IPS-15b (cell line): Measurements from ENCODE around the gene GPATCH2L.

Source experiments
- H3K27me3 ChIP-seq: one replicate; pipeline ENCODE4 v1.6.1; 2013; ENCODE audit warnings: low read length; ENCODE audit not compliant: control insufficient read depth, insufficient read depth
- H3K36me3 ChIP-seq: one replicate; pipeline ENCODE4 v1.6.1; 2013; ENCODE audit warnings: low read length; ENCODE audit not compliant: control insufficient read depth, insufficient read depth
- H3K4me1 ChIP-seq: one replicate; pipeline ENCODE4 v1.6.1; 2013; ENCODE audit warnings: mild to moderate bottlenecking, low read length; ENCODE audit not compliant: control insufficient read depth, insufficient read depth
- H3K4me3 ChIP-seq: one replicate; pipeline ENCODE4 v1.5.1; 2013; ENCODE audit warnings: low read depth, low read length
- H3K9ac ChIP-seq: one replicate; pipeline ENCODE4 v1.6.1; 2013; ENCODE audit warnings: low read depth, mild to moderate bottlenecking, low read length
- H3K9me3 ChIP-seq: one replicate; pipeline ENCODE4 v1.6.1; 2013; ENCODE audit warnings: mild to moderate bottlenecking, low read length; ENCODE audit not compliant: control insufficient read depth, insufficient read depth

The GPATCH2L gene

GRCh38 chr14:76151398-76152332 lies at the start of gene GPATCH2L:
Gene GPATCH2L (plus strand): TSS chr14:76151922. CDS start chr14:76154364, 2,442 bp downstream.
- Histone ChIP-seq H3K9me3 (no peaks in the 10 kb centered on the region), H3K4me3 (peak within 1 kb of the TSS; percentile 93), H3K9ac (peak within 1 kb of the TSS; percentile 84), H3K27me3 (peaks cover 12% of the 10 kb centered on the region), H3K36me3 (peaks cover 9% of the 10 kb centered on the region), H3K4me1 (peaks cover 15% of the 10 kb centered on the region)

GRCh38 chr14:76104802-76105355 lies 46.8 kb upstream of the GPATCH2L start:
- Histone ChIP-seq H3K9me3 (no peaks in the 10 kb centered on the region), H3K9ac (no peak overlapping the region), H3K4me3 (no peak overlapping the region), H3K27me3 (no peaks in the 10 kb centered on the region), H3K4me1 (no peaks in the 10 kb centered on the region), H3K36me3 (no peaks in the 10 kb centered on the region)

- H3K27me3 ChIP-seq = no peaks in the 10 kb centered on the region
- H3K4me1 ChIP-seq = no peaks in the 10 kb centered on the region
- no peaks in the 10 kb centered on the region for H3K36me3 ChIP-seq
- no peaks in the 10 kb centered on the region for H3K9me3 ChIP-seq
- H3K9ac ChIP-seq = no peak overlapping the region
- no peak overlapping the region for H3K4me3 ChIP-seq
These were observed 45.5 kb upstream of the GPATCH2L start for GRCh38 chr14:76106188-76106587.

- no peaks in the 10 kb centered on the region for H3K36me3 ChIP-seq
- H3K27me3 ChIP-seq = no peaks in the 10 kb centered on the region
- peaks cover 15% of the 10 kb centered on the region for H3K4me1 ChIP-seq
- H3K9ac ChIP-seq = no peak overlapping the region
- H3K4me3 ChIP-seq = no peak overlapping the region
- no peaks in the 10 kb centered on the region for H3K9me3 ChIP-seq
These were observed 42.4 kb upstream of the GPATCH2L start for GRCh38 chr14:76109087-76109880.

- Histone ChIP-seq H3K27me3 (no peaks in the 10 kb centered on the region), H3K9me3 (no peaks in the 10 kb centered on the region), H3K9ac (peak overlapping the region; percentile 5), H3K36me3 (no peaks in the 10 kb centered on the region), H3K4me1 (peaks cover 30% of the 10 kb centered on the region), H3K4me3 (peak overlapping the region; percentile 30)
These were observed 38.7 kb upstream of the GPATCH2L start for GRCh38 chr14:76112889-76113624.

GRCh38 chr14:76113691-76114090 lies 38.0 kb upstream of the GPATCH2L start:
- H3K4me3 ChIP-seq = peak overlapping the region; percentile 30
- H3K9me3 ChIP-seq = no peaks in the 10 kb centered on the region
- no peaks in the 10 kb centered on the region for H3K27me3 ChIP-seq
- H3K4me1 ChIP-seq = peaks cover 30% of the 10 kb centered on the region
- peak overlapping the region; percentile 5 for H3K9ac ChIP-seq
- H3K36me3 ChIP-seq = no peaks in the 10 kb centered on the region

- H3K9me3 ChIP-seq = no peaks in the 10 kb centered on the region
- peaks cover 30% of the 10 kb centered on the region for H3K4me1 ChIP-seq
- H3K9ac ChIP-seq = no peak overlapping the region
- no peaks in the 10 kb centered on the region for H3K36me3 ChIP-seq
- H3K27me3 ChIP-seq = no peaks in the 10 kb centered on the region
- H3K4me3 ChIP-seq = no peak overlapping the region
These were observed 36.7 kb upstream of the GPATCH2L start for GRCh38 chr14:76115010-76115422.

GRCh38 chr14:76117789-76118484 lies 33.8 kb upstream of the GPATCH2L start:
- Histone ChIP-seq H3K36me3 (no peaks in the 10 kb centered on the region), H3K9ac (no peak overlapping the region), H3K4me1 (peaks cover 28% of the 10 kb centered on the region), H3K9me3 (no peaks in the 10 kb centered on the region), H3K4me3 (no peak overlapping the region), H3K27me3 (no peaks in the 10 kb centered on the region)

- H3K4me1 ChIP-seq = peaks cover 27% of the 10 kb centered on the region
- no peaks in the 10 kb centered on the region for H3K27me3 ChIP-seq
- H3K4me3 ChIP-seq = no peak overlapping the region
These were observed 33.1 kb upstream of the GPATCH2L start for GRCh38 chr14:76118594-76118993.

GRCh38 chr14:76121089-76121748 lies 30.5 kb upstream of the GPATCH2L start:
- Histone ChIP-seq H3K4me1 (peaks cover 5% of the 10 kb centered on the region), H3K27me3 (no peaks in the 10 kb centered on the region), H3K36me3 (no peaks in the 10 kb centered on the region), H3K9ac (no peak overlapping the region), H3K4me3 (no peak overlapping the region), H3K9me3 (peaks cover under 1% of the 10 kb centered on the region)

More at GRCh38 chr14:76118594-76118993, 33.1 kb upstream of the GPATCH2L start:
- Histone ChIP-seq H3K9ac (no peak overlapping the region), H3K36me3 (no peaks in the 10 kb centered on the region), H3K9me3 (no peaks in the 10 kb centered on the region)
